ENCODE measurements around the gene HOXC6.
A peak's percentile ranks its signal among the peaks of the same experiment; 100 is the strongest.

GRCh38 chr12:53984901-53985691, 43.1 kb upstream of the HOXC6 start, which contains the start of gene HOXC10:
- TF ChIP-seq, protein P1, sequence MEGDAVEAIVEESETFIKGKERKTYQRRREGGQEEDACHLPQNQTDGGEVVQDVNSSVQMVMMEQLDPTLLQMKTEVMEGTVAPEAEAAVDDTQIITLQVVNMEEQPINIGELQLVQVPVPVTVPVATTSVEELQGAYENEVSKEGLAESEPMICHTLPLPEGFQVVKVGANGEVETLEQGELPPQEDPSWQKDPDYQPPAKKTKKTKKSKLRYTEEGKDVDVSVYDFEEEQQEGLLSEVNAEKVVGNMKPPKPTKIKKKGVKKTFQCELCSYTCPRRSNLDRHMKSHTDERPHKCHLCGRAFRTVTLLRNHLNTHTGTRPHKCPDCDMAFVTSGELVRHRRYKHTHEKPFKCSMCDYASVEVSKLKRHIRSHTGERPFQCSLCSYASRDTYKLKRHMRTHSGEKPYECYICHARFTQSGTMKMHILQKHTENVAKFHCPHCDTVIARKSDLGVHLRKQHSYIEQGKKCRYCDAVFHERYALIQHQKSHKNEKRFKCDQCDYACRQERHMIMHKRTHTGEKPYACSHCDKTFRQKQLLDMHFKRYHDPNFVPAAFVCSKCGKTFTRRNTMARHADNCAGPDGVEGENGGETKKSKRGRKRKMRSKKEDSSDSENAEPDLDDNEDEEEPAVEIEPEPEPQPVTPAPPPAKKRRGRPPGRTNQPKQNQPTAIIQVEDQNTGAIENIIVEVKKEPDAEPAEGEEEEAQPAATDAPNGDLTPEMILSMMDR (IDR thresholded peaks at IDR 0.05): peak; percentile 21 to 73 (median 64)
- no peak for TF ChIP-seq POLR2A (IDR thresholded peaks at IDR 0.05)
